NCI-H82 (cell line): Measurements from ENCODE around the gene MPDZ.
A peak's percentile ranks its signal among the peaks of the same experiment; 100 is the strongest.

ENCODE experiments used
- DNase-seq: peaks from one replicate; lab custom pipeline; 2025; lab: John Stamatoyannopoulos, UW

Gene MPDZ

DNA sequence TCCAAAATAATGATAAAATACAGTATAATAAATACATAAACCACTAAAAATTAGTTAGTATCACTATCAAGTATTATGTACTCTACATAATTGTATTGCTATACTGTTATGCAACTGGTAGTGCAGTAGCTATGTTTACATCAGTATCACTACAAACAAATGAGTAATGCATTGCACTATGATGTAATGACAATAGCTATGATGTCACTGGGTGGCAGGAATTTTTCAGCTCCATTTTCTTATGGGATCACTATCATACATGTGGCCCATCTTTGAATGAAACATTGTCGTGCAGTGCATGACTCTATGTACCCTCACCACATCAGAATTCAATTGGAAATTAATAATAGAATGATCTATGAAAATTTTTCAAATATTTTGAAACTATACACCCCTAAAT is 201.3 kb downstream of the MPDZ start:
- DNase-seq: no peak

DNA sequence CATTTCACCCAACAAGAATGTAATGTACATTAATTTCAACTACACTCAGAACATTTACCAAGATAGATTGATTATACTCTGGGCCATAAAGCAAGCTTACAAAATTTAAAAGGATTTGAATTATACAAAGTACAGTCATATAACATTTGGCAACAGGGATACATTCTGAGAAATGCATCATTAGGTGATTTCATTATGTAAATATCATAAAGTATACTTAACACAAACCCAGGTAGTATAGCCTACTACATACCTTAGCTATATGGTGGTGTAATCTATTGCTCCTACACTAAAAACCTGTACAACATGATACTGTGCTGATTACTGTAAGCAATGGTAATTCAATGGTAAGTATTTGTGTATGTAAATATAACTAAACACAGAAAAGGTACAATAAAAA is 202.9 kb downstream of the MPDZ start:
- DNase-seq: no peak

DNA sequence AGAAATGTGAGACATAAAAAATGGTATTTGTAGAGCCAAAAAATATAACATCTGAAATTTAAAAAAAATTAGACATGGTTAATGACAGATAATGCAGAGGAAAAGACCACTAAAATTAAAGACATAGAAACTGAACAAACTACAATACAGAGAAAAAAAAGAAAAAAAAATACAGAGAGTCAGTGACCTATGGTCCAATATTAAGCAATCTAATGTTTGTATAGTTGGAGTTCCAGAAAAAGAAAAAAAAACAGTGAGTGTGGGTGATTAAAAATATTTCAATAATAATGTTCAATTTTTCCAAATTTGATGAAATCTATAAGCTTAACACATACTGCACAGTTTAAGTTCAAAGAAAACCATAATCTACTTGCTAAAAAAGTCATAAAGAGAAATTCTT is 207.6 kb downstream of the MPDZ start:
- DNase-seq: no peak

DNA sequence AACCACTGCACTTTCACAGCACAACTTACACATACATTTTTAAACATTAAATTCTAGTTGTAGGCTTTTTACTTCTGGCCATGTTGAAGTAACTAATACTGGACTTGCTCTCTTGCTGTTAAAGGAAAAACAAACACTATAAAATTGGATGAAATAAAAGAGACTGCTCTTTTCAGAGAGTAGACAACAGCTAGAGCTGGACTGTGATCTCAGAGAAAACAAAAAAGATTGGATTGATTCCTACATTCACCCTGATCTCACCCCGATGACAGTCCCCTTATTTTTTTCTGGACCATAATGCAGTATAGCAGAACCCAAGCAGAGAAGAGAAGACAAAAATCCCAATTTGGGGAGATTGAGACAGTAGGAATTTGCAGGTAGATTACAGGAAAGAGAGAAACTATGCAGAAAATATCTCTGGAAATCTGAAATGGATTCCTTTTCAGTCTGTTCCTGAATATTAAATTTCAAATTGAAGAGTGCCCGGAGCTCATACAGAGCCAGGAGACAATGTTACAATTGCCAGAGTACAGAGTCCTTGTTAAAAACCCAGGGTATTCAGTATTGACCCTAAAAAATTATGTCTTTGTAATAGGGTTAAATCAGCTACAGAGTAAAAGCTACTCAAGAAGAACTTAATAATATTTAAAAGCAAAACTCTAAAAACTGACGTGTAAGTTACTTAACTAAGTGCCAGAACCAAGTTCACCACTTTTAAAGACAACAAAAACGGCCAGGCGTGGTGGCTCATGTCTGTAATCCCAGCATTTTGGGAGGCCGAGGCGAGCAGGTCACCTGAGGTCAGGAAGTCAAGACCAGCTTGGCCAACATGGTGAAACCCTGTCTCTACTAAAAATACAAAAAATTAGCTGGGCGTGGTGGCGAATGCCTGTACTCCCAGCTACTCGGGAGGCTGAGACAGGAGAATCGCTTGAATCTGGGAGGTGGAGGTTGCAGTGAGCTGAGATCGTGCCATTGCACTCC is 208.6 kb downstream of the MPDZ start:
- DNase-seq: no peak

DNA sequence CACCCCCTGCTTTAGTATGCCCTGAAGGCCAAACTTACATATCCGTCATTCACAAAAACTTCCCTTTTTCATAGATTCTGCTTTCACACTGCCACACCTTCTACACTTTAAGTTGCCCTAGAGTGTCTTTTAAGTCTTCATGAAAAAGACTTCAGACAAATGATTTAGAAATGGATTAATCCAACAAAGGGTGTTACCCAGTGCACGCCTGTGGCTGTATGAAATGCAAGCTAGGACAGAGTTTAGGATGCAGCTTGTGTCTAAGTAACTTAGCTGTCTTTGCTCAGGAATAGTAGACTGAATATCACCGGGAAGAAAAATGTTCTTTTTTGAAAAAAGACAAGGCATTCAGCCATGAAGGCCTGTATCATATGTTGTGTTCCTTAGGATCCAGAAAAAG is 210.0 kb downstream of the MPDZ start:
- DNase-seq: no peak

DNA sequence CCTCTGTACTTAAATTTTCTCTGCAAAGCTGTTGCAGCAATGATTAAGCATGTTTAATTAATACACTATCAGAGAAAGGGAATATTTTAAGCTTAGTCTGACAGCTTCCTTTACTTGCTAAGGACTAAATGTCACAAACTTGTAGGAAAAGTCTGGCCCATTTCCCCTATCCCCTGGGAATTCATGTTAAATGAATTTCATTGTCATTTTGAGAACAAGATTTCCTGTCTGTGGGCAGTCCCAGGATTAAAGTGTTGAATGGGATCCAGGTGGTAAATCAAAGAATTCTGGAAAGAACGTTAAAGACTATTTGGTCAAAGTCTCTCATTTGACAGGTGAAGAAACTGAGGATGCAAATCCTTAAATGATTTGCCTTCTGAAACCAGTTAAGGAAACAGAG is 214.8 kb downstream of the MPDZ start:
- no peak for DNase-seq

DNA sequence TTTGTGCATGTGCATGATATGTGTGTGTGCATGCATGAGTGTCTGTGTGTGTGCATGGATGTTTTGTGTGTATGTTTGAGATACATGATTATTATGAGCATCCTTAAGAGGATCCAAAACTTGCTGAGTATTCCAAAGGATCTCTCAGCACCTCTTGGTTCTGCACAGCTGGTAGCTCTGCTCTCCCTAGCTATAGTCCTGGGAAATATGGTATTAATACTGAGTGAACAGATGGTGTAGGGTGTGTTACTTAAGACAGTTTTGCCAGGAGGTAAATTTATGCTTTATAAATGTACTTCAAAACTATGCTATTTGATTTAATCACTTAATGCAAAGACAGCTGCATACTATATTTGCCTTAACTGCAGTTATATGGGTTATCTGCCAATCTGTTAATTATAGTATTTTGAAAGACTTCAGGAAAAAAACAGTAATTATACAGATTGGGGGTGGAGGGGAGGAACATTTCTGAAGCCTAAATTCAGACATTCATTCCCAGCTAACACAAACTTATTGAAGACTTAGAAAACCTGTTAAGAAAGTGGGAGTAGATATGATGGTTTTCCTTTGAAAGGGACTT is 215.5 kb downstream of the MPDZ start:
- peak; percentile 32 for DNase-seq

DNA sequence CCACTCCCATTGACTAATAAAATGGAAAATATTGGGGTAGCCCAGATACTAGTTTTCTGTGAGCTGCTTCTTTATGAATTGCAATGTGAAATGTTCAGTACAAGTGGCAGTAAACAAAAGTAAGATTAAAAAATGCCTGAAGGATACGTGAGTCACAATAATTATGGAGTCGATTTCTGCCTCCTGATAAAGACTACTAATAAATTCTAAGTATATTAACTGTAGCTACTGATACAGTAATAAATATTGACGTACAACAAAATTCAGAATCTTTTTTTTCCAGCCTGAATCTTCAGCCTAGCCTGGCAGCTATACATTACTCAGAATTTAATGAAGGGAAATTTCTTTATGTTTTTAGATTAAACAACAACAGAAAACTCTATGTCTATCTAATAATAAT is 218.1 kb downstream of the MPDZ start:
- DNase-seq: no peak
